ENCODE results near the gene STIM1.
"Not testable (repeated sequence)": the region's sequence is repeated elsewhere in the genome, so short reads cannot be mapped to it uniquely, and the experiment has no call there.

Gene STIM1

GRCh38 chr11:4094348-4095291 lies 239.2 kb downstream of the STIM1 start, which contains the start of gene RRM1:
Gene RRM1, plus strand, starts transcription at chr11:4094799. Its CDS starts 214 bp downstream, at chr11:4095013.
- peak; percentile 92 to 93 for DNase-seq (ENCODE audit: low read depth in 1 of 2, low spot score in 1 of 2)

DNA sequence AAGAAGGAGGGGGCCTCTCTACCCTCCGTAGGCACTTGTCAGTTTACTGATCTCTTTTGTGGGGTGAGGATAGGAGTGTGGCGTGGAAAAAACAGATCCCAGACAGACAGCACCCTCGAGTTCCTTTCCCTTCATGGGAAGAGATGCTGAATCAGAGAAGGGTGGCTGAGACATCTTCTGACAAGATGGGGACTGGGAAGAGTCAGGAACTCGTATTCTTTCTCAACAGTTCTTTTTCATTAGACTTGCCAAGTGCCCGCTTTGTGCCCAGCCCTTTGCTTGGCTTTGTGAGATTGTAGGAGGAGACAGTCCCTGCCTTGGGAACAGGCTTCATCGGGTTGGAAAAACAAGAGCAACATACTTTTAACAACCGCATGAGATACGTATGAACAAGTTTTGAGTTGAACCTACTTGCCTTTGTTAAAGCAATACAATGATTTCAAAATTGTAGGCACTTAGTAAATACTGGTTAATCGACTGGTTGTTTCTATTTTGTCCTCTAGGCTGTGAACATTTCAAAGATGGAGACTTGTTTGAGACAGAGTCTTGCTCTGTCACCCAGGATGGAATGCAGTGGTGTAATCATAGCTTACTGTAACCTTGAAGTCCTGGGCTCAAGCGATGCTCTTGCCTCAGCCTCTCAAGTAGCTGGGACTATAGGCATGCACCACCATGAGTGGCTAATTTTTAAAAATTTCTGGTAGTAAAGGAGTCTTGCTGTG lies 240.2 kb downstream of the STIM1 start:
- DNase-seq (ENCODE audit: low read depth in 1 of 2, low spot score in 1 of 2) = no peak

DNA sequence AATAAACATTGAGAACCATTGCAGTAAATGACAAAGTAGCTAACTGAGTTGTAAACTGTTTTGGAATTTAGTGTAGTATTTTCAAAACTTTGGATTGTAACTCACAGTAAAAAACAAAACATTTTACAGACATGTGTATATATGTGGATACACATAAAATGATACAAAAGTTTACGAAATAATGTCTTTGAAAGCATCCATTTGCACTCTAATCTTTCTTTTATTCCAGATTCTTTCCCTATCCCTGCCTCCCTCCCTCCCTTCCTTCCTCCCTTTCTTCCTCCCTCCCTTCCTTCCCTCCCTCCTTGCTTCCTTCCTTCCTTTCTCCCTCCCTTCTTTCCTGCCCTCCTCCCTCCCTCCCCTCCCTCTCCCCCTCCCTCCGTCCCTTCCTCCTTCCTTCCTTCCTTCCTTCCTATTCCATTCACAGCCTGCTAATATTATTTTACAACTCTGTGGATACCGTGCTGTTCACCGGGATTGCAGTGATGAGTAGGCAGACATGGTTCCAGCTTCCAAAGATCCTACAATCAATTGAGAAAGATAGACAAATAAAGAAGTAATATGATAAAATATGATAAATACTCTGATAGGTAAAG lies 242.7 kb downstream of the STIM1 start:
- DNase-seq (ENCODE audit: low read depth in 1 of 2, low spot score in 1 of 2) = no peak

DNA sequence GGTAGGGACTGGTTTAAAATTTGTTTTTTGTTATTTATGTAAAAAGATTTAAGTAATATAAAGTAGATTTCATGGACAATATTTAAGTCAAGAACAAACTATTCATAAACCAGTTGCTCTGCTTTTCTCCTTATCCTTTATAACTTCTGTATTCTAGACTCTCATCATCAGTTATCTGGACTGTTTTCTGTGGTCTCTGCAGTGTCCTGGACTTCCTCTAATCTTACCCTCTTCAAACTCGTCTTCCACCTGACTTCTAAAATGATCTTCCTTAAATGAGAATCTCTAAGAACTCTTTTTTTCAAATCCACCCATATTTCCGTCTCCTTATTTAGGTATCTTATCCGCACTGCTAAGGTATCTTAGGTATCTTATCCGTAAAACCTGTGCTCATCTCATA lies 247.2 kb downstream of the STIM1 start:
- DNase-seq (ENCODE audit: low read depth in 1 of 2, low spot score in 1 of 2) = no peak

GRCh38 chr11:4103269-4103668 lies 247.8 kb downstream of the STIM1 start:
- no peak for DNase-seq (ENCODE audit: low read depth in 1 of 2, low spot score in 1 of 2)

- no peak for DNase-seq (ENCODE audit: low read depth in 1 of 2, low spot score in 1 of 2)
Observed at GRCh38 chr11:4105916-4106315, 250.5 kb downstream of the STIM1 start.

DNA sequence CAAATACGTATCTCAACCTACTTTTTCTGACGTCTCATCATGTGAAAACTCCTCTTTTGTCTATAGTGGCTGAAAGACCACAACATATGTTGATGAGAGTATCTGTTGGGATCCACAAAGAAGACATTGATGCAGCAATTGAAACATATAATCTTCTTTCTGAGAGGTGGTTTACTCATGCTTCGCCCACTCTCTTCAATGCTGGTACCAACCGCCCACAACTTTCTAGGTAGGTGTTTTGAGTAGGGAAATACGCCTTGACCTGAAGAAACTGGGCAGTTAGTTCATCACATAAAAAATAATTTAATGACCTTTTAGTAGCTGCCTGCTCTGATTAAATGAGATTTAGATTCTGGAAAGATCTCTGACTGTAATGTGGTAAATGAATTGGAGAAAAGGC lies 256.4 kb downstream of the STIM1 start:
- no peak for DNase-seq (ENCODE audit: low read depth in 1 of 2, low spot score in 1 of 2)

GRCh38 chr11:4115128-4115527 lies 259.7 kb downstream of the STIM1 start:
- DNase-seq (ENCODE audit: low read depth in 1 of 2, low spot score in 1 of 2) = no peak

GRCh38 chr11:4118107-4118506 lies 262.6 kb downstream of the STIM1 start:
- no peak for DNase-seq (ENCODE audit: low read depth in 1 of 2, low spot score in 1 of 2)

GRCh38 chr11:4123218-4123617 lies 267.8 kb downstream of the STIM1 start:
- no peak for DNase-seq (ENCODE audit: low read depth in 1 of 2, low spot score in 1 of 2)

GRCh38 chr11:4125141-4125540 lies 269.7 kb downstream of the STIM1 start:
- no peak for DNase-seq (ENCODE audit: low read depth in 1 of 2, low spot score in 1 of 2)

DNA sequence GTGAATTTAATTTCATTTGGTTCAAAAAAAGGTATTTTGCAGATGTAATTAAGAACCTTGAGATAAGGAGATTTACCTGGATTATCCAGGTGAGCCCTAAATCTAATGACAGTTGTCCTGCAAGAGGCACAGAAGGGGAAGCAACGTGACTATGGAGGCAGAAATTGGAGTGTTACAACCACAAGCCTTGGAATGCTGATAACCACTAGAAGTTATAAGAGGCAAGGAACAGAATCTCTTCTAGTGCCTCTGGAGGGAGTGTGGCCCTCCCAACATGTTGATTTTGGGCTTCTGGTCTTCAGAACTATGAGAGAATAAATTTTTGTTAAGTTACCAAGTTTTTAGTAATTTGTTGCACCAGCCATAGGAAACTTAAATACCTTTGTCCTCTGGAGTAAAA lies 271.9 kb downstream of the STIM1 start:
- DNase-seq (ENCODE audit: low read depth in 1 of 2, low spot score in 1 of 2) = no peak

DNA sequence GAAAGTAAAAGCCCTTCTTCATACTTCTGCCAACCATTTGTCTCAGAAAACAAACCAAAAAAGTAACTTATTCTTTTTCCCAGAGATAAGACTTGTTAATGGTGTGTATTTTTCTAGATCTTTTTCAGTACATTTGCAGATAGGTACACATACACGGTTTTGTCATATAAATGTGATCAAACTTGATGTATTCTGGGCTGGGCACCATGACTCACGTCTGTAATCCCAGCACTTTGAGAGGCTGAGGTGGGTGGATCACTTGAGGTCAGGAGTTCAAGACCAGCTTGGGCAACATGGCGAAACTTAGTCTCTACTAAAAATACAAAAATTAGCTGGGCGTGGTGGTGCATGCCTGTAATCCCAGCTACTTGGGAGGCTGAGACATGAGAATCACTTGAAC lies 274.8 kb downstream of the STIM1 start:
- not testable (repeated sequence) for DNase-seq (ENCODE audit: low read depth in 1 of 2, low spot score in 1 of 2)

DNA sequence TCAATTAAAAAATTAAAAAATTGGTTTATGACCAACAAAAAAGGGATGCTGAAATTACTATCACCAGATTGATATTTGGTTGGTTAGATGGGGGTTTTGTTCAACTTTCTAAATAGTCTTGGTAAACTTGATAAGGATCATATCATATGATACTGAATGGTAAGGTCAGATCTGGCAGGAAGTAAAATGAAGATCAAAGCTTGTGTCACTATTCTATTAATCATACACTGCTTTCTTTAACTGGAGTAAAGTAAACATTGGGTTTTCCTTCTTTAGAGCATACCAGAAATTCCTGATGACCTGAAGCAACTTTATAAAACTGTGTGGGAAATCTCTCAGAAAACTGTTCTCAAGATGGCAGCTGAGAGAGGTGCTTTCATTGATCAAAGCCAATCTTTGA lies 279.3 kb downstream of the STIM1 start:
- no peak for DNase-seq (ENCODE audit: low read depth in 1 of 2, low spot score in 1 of 2)

DNA sequence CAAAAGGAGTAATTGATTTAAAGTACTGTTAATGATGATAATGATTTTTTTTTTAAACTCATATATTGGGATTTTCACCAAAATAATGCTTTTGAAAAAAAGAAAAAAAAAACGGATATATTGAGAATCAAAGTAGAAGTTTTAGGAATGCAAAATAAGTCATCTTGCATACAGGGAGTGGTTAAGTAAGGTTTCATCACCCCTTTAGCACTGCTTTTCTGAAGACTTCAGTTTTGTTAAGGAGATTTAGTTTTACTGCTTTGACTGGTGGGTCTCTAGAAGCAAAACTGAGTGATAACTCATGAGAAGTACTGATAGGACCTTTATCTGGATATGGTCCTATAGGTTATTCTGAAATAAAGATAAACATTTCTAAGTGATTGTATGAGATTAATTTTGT lies 283.0 kb downstream of the STIM1 start:
- DNase-seq (ENCODE audit: low read depth in 1 of 2, low spot score in 1 of 2) = no peak

- DNase-seq (ENCODE audit: low read depth in 1 of 2, low spot score in 1 of 2) = no peak
Observed at GRCh38 chr11:4140067-4140636, 284.7 kb downstream of the STIM1 start.
